Type B pancreatic cell (in vitro differentiated cells): Measurements from ENCODE around the gene USP19. TPM values are rescaled to one million over a fixed set of nuclear protein-coding genes. Genes with fewer than 3 reads are reported as not detected.

ENCODE experiments used
- DNase-seq: peaks from one replicate; pipeline ENCODE4 v3.0.0; 2021; ENCODE audit warnings: mixed read lengths; ENCODE audit not compliant: unreplicated experiment; ENCODE audit errors: extremely low spot score
- H3K27ac Mint-ChIP-seq: 2 replicates; pipeline ENCODE4 v1.8.0; 2021; ENCODE audit warnings: mild to moderate bottlenecking, mixed read lengths
- H3K27me3 Mint-ChIP-seq: 2 replicates; pipeline ENCODE4 v1.8.0; 2021; ENCODE audit warnings: mixed read lengths
- H3K36me3 Mint-ChIP-seq: 2 replicates; pipeline ENCODE4 v1.8.0; 2021; ENCODE audit warnings: mixed read lengths
- H3K4me1 Mint-ChIP-seq: one replicate; pipeline ENCODE4 v1.8.0; 2021; ENCODE audit warnings: mixed read lengths; ENCODE audit not compliant: unreplicated experiment
- H3K4me3 Mint-ChIP-seq: 2 replicates; pipeline ENCODE4 v1.8.0; 2021; ENCODE audit warnings: mild to moderate bottlenecking, mixed read lengths
- H3K9me3 Mint-ChIP-seq: 2 replicates; pipeline ENCODE4 v1.8.0; 2021; ENCODE audit warnings: mixed read lengths
- total RNA-seq: library from RNA; stranded (reverse); gene quantifications from 2 replicates; pipeline ENCODE4 v1.2.1, GENCODE V29; 2021; ENCODE audit warnings: low replicate concordance
- TF ChIP-seq, protein P1 (sequence below): fragments of 200-600 bp; sonication (generic); conservative IDR thresholded peaks from 2 replicates; pipeline ENCODE4 v1.5.0; 2021; ENCODE audit warnings: antibody characterized with exemption, mild to moderate bottlenecking

Gene USP19
- total RNA-seq, 1 donor from 2014 or later, result 86.4 TPM

DNA sequence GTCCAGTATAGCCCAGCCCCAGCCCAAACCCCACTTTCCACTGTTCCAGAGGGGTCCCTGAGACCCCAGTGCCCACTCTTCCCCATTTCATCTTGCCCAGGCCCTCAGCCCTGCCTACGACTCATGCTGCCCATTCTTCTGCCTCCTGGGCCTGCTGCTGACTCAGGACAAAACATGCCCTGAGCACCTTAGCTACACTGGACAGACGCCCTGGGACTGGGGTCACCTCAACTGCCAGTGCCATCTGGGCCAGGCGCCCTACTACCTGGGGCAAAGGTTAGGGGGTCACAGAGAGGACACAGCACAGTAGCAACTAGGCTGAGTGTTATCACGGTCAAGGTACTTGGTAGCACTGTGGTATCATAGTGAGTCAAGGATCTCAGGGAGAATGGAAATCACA lies 14.9 kb upstream of the USP19 start:
- Mint-ChIP-seq H3K4me3 (peak overlapping the region; percentile 62), H3K36me3 (no peaks in the 10 kb centered on the region), H3K9me3 (no peaks in the 10 kb centered on the region), H3K27ac (peak overlapping the region; percentile 74), H3K4me1 (no peaks in the 10 kb centered on the region), H3K27me3 (no peaks in the 10 kb centered on the region)
- DNase-seq, result no peak
- TF ChIP-seq, protein P1, sequence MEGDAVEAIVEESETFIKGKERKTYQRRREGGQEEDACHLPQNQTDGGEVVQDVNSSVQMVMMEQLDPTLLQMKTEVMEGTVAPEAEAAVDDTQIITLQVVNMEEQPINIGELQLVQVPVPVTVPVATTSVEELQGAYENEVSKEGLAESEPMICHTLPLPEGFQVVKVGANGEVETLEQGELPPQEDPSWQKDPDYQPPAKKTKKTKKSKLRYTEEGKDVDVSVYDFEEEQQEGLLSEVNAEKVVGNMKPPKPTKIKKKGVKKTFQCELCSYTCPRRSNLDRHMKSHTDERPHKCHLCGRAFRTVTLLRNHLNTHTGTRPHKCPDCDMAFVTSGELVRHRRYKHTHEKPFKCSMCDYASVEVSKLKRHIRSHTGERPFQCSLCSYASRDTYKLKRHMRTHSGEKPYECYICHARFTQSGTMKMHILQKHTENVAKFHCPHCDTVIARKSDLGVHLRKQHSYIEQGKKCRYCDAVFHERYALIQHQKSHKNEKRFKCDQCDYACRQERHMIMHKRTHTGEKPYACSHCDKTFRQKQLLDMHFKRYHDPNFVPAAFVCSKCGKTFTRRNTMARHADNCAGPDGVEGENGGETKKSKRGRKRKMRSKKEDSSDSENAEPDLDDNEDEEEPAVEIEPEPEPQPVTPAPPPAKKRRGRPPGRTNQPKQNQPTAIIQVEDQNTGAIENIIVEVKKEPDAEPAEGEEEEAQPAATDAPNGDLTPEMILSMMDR, result no peak

DNA sequence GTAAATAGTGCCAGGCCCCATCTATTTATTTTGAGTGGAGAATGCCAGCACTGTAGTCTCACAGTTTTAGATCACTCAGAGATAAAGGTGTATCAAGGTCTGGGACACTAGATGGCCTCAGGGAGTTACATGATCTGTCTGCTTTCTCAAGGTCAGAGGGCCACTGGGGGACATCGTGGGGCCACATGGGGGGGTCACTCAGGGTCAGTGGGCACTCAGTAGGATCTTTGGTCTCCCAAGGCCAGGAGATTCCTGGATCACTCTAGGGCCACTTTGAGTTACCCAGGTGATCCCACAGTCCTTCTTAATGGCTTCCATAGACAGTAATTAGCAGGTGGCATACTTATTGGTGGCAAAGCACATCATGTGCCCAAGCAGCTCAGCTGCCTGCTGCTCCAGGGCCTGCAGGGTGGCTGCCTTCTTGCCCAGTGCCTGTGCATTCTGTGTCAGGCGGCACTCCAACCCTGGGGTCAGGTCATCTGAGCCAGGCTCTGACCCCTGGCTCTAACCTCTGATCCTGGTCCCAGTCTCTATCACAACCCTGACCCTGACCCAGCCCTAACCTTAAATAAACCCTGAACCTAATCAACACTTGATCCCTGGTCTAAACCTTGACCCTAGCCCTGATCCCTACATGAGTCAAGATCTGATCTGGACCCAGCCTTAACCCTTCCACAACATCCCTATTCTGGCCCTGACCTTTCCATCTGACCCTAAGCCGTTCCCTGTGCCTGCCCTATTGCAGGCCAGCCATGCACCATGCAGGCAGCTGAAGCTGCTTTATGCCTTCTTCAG lies 14.0 kb upstream of the USP19 start:
- H3K4me1 Mint-ChIP-seq, result no peaks in the 10 kb centered on the region
- no peaks in the 10 kb centered on the region for H3K27me3 Mint-ChIP-seq
- TF ChIP-seq, protein P1, result no peak
- H3K27ac Mint-ChIP-seq, result peak overlapping the region; percentile 74
- peak overlapping the region; percentile 71 for H3K4me3 Mint-ChIP-seq
- no peaks in the 10 kb centered on the region for H3K9me3 Mint-ChIP-seq
- no peaks in the 10 kb centered on the region for H3K36me3 Mint-ChIP-seq
- no peak for DNase-seq

DNA sequence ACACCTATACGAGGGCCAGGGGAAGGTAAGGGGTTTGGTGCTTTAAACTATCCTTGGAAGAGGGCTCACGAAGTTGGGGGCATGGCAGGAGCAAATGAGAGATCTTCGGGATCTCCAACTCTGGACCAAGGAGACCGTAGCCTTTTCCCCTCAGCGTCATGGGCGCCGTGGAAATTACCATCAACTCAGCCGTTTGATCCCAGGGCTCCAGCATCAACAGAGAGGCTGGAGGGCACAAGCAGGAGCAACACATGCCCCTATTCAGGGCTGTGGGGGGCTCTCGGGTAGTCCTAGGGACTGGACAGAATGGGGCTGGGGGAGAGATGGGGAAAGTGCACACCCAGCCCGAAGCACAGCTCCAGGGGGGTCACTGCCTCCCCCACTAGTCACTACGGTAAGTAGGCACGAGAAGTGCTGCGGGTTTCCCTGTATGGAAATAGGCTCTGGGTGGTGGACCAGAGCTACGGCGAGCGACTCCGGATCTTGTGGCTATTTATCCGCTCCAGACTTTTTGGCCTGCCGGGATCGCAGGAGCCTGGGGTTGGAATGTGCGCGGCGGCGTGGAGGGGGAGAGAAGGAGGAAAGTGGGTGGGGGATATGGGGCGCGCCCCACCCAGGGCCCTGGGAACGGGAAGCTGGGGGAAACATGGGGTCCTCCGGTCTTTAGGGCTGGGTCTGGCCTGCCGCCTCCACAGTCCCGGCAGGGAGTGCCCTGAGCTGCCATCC lies 12.8 kb upstream of the USP19 start:
- H3K36me3 Mint-ChIP-seq, result no peaks in the 10 kb centered on the region
- H3K27me3 Mint-ChIP-seq, result no peaks in the 10 kb centered on the region
- TF ChIP-seq, protein P1, result no peak
- no peaks in the 10 kb centered on the region for H3K9me3 Mint-ChIP-seq
- peak overlapping the region; percentile 92 for H3K27ac Mint-ChIP-seq
- DNase-seq, result peak; percentile 86
- no peaks in the 10 kb centered on the region for H3K4me1 Mint-ChIP-seq
- peak overlapping the region; percentile 95 for H3K4me3 Mint-ChIP-seq

DNA sequence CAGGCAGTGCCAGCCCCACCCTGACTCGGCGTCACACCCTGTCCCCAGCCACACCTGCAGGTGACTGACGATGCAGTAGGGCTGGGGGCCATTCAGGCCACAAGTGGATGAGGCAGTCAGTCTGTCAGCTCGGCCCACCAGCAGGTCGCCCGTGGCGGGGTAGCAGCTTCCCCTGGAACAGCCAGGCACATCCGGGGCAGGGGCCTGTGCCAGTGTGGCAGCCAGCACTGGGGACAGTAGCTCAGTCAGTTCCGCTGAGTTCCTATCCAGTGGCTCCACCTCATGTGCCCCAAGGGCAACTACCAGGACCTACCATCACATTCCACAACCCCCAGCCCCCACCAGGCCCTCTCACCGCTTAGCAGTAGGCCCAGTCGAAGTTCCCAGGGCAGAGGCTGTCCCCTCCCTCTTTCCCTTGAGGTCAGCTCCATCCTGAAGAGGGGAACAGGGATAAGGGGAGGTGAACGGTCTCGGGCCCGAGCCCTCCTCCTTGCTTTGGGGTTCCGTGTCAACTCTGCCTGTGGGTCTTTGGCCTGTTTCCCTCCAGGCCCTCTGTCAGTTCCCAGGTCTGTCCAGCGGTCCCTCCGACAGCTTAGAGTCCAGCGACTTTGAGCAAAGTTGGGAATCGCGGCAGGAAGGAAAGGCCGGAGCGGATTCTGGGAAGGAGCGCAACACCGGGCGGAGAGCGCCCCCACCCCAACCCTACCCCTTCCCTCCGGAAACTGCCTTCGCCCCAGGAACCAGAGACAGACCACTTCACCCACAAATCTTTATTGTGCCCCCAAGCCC lies 12.0 kb upstream of the USP19 start, which contains the start of gene LAMB2:
Gene LAMB2, minus strand, starts transcription at position 614 of the 789 bp plus-strand sequence. Its CDS starts 183 bp downstream, at position 431.
- no peaks in the 10 kb centered on the region for H3K36me3 Mint-ChIP-seq
- no peaks in the 10 kb centered on the region for H3K27me3 Mint-ChIP-seq
- DNase-seq, result no peak
- TF ChIP-seq, protein P1, result no peak
- H3K4me1 Mint-ChIP-seq, result no peaks in the 10 kb centered on the region
- H3K4me3 Mint-ChIP-seq, result peak within 1 kb of the TSS; percentile 95
- no peaks in the 10 kb centered on the region for H3K9me3 Mint-ChIP-seq
- H3K27ac Mint-ChIP-seq, result peak within 1 kb of the TSS; percentile 92

DNA sequence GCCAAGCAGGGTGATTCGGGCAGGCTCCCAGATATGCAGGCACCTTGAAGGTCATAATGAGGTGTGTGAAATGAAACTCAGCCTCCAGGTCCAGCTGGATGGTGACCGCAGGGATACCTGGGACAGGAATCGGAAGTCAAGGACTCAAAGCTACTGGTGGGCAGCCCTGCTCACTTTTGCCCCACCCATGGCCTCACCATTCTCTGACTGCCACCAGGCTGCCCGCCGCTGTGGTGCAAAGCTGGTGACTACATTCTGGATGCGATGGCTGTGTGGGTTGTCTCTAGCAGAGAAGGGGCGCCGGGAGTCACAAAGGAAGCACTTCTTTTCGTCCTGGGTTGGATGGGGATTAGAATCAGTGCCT lies 11.4 kb upstream of the USP19 start:
- Mint-ChIP-seq H3K9me3 (no peaks in the 10 kb centered on the region), H3K27me3 (no peaks in the 10 kb centered on the region), H3K4me3 (peak overlapping the region; percentile 95), H3K27ac (peak overlapping the region; percentile 92), H3K4me1 (no peaks in the 10 kb centered on the region), H3K36me3 (no peaks in the 10 kb centered on the region)
- no peak for DNase-seq
- TF ChIP-seq, protein P1, result no peak
